Neural progenitor cell (in vitro differentiated cells): Measurements from ENCODE around the gene TMEM109. TPM values are rescaled to one million over a fixed set of nuclear protein-coding genes. Genes with fewer than 3 reads are reported as not detected.

Source experiments
- DNase-seq: peaks from one replicate; pipeline ENCODE4 v3.0.0-alpha.2; 2016; ENCODE audit warnings: low spot score
- H2AFZ ChIP-seq: fragments of 200-600 bp; sonication (generic); replicated peaks from 2 replicates; pipeline ENCODE4 v1.6.1; 2016; ENCODE audit warnings: antibody characterized with exemption
- H3F3A ChIP-seq: fragments of 200-600 bp; sonication (generic); 2 replicates; pipeline ENCODE4 v1.6.1; 2016; ENCODE audit warnings: antibody characterized with exemption, low read depth
- H3K27ac ChIP-seq: fragments of 200-600 bp; sonication (generic); 2 replicates; pipeline ENCODE4 v1.5.1; 2016; ENCODE audit warnings: mild to moderate bottlenecking
- H3K27me3 ChIP-seq: fragments of 200-600 bp; sonication (generic); 2 replicates; pipeline ENCODE4 v1.6.1; 2016; ENCODE audit warnings: mild to moderate bottlenecking, moderate library complexity
- H3K36me3 ChIP-seq: fragments of 200-600 bp; sonication (generic); 2 replicates; pipeline ENCODE4 v1.5.1; 2016
- H3K4me1 ChIP-seq: fragments of 200-600 bp; sonication (generic); 2 replicates; pipeline ENCODE4 v1.6.1; 2016; ENCODE audit warnings: mixed run types
- H3K4me2 ChIP-seq: fragments of 200-600 bp; sonication (generic); 2 replicates; pipeline ENCODE4 v1.6.1; 2016
- H3K4me3 ChIP-seq: fragments of 200-600 bp; sonication (generic); 2 replicates; pipeline ENCODE4 v1.5.1; 2016
- H3K79me2 ChIP-seq: fragments of 200-600 bp; sonication (generic); 2 replicates; pipeline ENCODE4 v1.6.1; 2016; ENCODE audit warnings: low read depth
- H3K9ac ChIP-seq: fragments of 200-600 bp; sonication (generic); 2 replicates; pipeline ENCODE4 v1.6.1; 2016
- H3K9me3 ChIP-seq: fragments of 200-600 bp; sonication (generic); 2 replicates; pipeline ENCODE4 v1.5.1; 2016; ENCODE audit warnings: low read depth
- H4K20me1 ChIP-seq: fragments of 200-600 bp; sonication (generic); 2 replicates; pipeline ENCODE4 v1.6.1; 2016; ENCODE audit warnings: low read depth
- H3K27ac Mint-ChIP-seq: 3 replicates; pipeline ENCODE4 v1.8.0; 2021; ENCODE audit warnings: mixed read lengths
- H3K27me3 Mint-ChIP-seq: 2 replicates; pipeline ENCODE4 v1.8.0; 2022; ENCODE audit warnings: low read depth, mild to moderate bottlenecking, inconsistent platforms, moderate library complexity, mixed read lengths; ENCODE audit not compliant: insufficient read depth
- H3K36me3 Mint-ChIP-seq: 3 replicates; pipeline ENCODE4 v1.8.0; 2021; ENCODE audit warnings: mixed read lengths
- H3K4me1 Mint-ChIP-seq: 3 replicates; pipeline ENCODE4 v1.8.0; 2021; ENCODE audit warnings: mixed read lengths
- H3K4me3 Mint-ChIP-seq: 3 replicates; pipeline ENCODE4 v1.8.0; 2021; ENCODE audit warnings: mild to moderate bottlenecking, moderate library complexity, mixed read lengths
- H3K9me3 Mint-ChIP-seq: 3 replicates; pipeline ENCODE4 v1.8.0; 2020; ENCODE audit warnings: mixed read lengths
- EZH2 ChIP-seq: fragments of 200-600 bp; sonication (generic); IDR thresholded peaks from 2 replicates; pipeline ENCODE4 v1.6.1; 2017; ENCODE audit warnings: antibody characterized with exemption, mild to moderate bottlenecking, moderate library complexity
- EZH2phosphoT487 ChIP-seq: fragments of 200-600 bp; sonication (generic); IDR thresholded peaks from 2 replicates; pipeline ENCODE4 v1.6.1; 2017; ENCODE audit warnings: antibody characterized with exemption
- total RNA-seq: library from RNA; depleted of rRNA; stranded (reverse); fragments of >200 nt; gene quantifications from 2 replicates; pipeline ENCODE4 v1.2.3, GENCODE V29; 2015; ENCODE audit warnings: low replicate concordance
- TF ChIP-seq, protein P1 (sequence below): fragments of 200-600 bp; sonication (generic); IDR thresholded peaks from 2 replicates; pipeline ENCODE4 v1.5.1; 2017; ENCODE audit warnings: antibody characterized with exemption, mild to moderate bottlenecking

Gene TMEM109
- total RNA-seq, 1 donor from 2014 or later, result 22.4 TPM

DNA sequence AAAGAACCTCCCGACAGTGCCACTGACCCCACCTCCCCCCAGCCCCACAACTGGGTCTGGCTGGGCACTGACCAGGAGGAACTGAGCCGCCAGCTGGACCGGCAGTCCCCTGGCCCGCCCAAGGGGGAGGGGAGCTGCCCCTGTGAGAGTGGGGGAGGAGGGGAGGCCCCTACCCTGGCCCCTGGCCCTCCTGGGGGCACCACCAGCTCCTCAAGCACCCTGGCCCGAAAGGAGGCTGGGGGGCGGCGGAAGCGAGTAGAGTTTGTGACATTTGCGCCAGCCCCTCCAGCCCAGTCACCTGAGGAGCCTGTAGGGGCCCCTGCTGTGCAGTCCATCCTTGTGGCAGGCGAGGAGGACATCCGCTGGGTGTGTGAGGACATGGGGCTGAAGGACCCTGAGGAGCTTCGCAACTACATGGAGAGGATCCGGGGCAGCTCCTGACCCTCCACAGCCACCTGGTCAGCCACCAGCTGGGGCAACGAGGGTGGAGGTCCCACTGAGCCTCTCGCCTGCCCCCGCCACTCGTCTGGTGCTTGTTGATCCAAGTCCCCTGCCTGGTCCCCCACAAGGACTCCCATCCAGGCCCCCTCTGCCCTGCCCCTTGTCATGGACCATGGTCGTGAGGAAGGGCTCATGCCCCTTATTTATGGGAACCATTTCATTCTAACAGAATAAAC is 22.6 kb downstream of the TMEM109 start:
- no peaks in the 10 kb centered on the region for H3K36me3 ChIP-seq

DNA sequence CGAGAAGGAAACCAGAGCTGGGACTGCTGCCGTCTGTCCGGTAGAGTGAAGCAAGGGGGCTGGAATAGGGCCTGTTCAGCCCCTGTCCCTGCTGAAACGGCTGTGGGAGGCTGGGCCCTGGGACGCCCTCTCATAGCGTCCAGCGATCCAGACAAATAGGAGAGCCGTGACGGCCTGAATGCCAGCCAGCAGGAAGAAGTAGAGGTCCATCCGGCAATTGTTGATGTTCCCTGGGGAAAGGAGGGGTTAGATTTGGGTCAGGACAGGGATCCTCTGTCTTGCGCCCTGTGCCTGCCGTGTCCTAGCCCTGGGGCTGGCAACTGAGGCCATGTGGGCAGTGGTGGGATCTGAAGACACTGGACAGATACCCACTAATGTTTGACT is 23.2 kb downstream of the TMEM109 start:
- no peak overlapping the region for H3K4me2 ChIP-seq
- no peaks in the 10 kb centered on the region for H3K36me3 ChIP-seq
- no peak overlapping the region for H3K27ac ChIP-seq
- Mint-ChIP-seq H3K4me1 (peaks cover 14% of the 10 kb centered on the region), H3K27me3 (peaks cover 11% of the 10 kb centered on the region), H3K36me3 (peaks cover 11% of the 10 kb centered on the region), H3K4me3 (no peak overlapping the region), H3K9me3 (no peaks in the 10 kb centered on the region), H3K27ac (peak overlapping the region; percentile 25)
- no peaks in the 10 kb centered on the region for H3K27me3 ChIP-seq
- no peak overlapping the region for H3K4me3 ChIP-seq
- H2AFZ ChIP-seq, result no peak overlapping the region
- no peaks in the 10 kb centered on the region for H3K79me2 ChIP-seq
- peaks cover 4% of the 10 kb centered on the region for H3F3A ChIP-seq
- no peak for DNase-seq
- H3K4me1 ChIP-seq, result peaks cover 7% of the 10 kb centered on the region
- no peaks in the 10 kb centered on the region for H3K9me3 ChIP-seq
- no peak overlapping the region for H3K9ac ChIP-seq
- TF ChIP-seq, protein P1, sequence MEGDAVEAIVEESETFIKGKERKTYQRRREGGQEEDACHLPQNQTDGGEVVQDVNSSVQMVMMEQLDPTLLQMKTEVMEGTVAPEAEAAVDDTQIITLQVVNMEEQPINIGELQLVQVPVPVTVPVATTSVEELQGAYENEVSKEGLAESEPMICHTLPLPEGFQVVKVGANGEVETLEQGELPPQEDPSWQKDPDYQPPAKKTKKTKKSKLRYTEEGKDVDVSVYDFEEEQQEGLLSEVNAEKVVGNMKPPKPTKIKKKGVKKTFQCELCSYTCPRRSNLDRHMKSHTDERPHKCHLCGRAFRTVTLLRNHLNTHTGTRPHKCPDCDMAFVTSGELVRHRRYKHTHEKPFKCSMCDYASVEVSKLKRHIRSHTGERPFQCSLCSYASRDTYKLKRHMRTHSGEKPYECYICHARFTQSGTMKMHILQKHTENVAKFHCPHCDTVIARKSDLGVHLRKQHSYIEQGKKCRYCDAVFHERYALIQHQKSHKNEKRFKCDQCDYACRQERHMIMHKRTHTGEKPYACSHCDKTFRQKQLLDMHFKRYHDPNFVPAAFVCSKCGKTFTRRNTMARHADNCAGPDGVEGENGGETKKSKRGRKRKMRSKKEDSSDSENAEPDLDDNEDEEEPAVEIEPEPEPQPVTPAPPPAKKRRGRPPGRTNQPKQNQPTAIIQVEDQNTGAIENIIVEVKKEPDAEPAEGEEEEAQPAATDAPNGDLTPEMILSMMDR, result no peak
- TF ChIP-seq EZH2phosphoT487 (no peak), EZH2 (no peak)
- H4K20me1 ChIP-seq, result peaks cover 14% of the 10 kb centered on the region

More for the DNA sequence above, 22.6 kb downstream of the TMEM109 start:
- Histone ChIP-seq H3K4me3 (no peak overlapping the region), H3K4me1 (peaks cover 8% of the 10 kb centered on the region), H2AFZ (no peak overlapping the region), H3K79me2 (no peaks in the 10 kb centered on the region), H3K27ac (no peak overlapping the region), H3K27me3 (no peaks in the 10 kb centered on the region), H3F3A (peaks cover 4% of the 10 kb centered on the region), H3K4me2 (no peak overlapping the region), H3K9me3 (no peaks in the 10 kb centered on the region), H4K20me1 (peaks cover 15% of the 10 kb centered on the region), H3K9ac (no peak overlapping the region)
- Mint-ChIP-seq H3K9me3 (no peaks in the 10 kb centered on the region), H3K36me3 (peaks cover 11% of the 10 kb centered on the region), H3K27me3 (peaks cover 11% of the 10 kb centered on the region), H3K4me3 (no peak overlapping the region), H3K27ac (peak overlapping the region; percentile 25), H3K4me1 (peaks cover 16% of the 10 kb centered on the region)
- DNase-seq, result no peak
- TF ChIP-seq EZH2phosphoT487 (no peak), EZH2 (no peak)
- TF ChIP-seq, protein P1, result no peak

DNA sequence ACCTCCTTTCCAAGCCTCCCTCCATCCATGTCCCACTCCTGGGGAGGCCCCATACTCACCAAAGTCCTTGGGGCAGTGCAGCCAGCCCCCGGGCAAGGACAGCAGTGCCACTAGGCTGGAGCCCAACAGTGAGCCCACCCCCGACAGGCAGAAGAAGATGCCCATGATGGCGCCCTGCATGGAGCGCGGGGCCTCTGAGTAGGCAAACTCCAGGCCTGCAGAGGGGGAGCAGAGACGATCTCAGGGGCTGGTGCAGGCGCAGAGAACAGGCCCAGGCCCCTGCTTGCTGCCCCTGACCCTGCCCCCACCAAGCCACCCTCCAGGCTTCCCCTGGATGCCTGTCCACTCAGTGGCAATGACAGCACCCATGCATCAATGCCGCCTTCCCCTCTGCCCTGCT is 23.9 kb downstream of the TMEM109 start:
- TF ChIP-seq, protein P1, result no peak
- TF ChIP-seq EZH2, result no peak
- TF ChIP-seq EZH2phosphoT487, result no peak
- H3K4me1 ChIP-seq, result peaks cover under 1% of the 10 kb centered on the region
- H3K4me2 ChIP-seq, result no peak overlapping the region
- Mint-ChIP-seq H3K4me1 (peaks cover 10% of the 10 kb centered on the region), H3K27ac (peak overlapping the region; percentile 19), H3K9me3 (no peaks in the 10 kb centered on the region), H3K36me3 (peaks cover 11% of the 10 kb centered on the region), H3K4me3 (no peak overlapping the region), H3K27me3 (peaks cover 12% of the 10 kb centered on the region)
- H4K20me1 ChIP-seq, result peaks cover 8% of the 10 kb centered on the region
- H3K36me3 ChIP-seq, result no peaks in the 10 kb centered on the region
- H2AFZ ChIP-seq, result no peak overlapping the region
- no peak overlapping the region for H3K9ac ChIP-seq
- no peak overlapping the region for H3K4me3 ChIP-seq
- H3K27ac ChIP-seq, result no peak overlapping the region
- H3K79me2 ChIP-seq, result no peaks in the 10 kb centered on the region
- H3K27me3 ChIP-seq, result no peaks in the 10 kb centered on the region
- peaks cover under 1% of the 10 kb centered on the region for H3F3A ChIP-seq
- no peak for DNase-seq
- H3K9me3 ChIP-seq, result no peaks in the 10 kb centered on the region
